ENCODE measurements around the gene SH3BP5L. TPM values are rescaled to one million over a fixed set of nuclear protein-coding genes. Genes with fewer than 3 reads are reported as not detected.
A peak's percentile ranks its signal among the peaks of the same experiment; 100 is the strongest.
"Not testable (repeated sequence)": the region's sequence is repeated elsewhere in the genome, so short reads cannot be mapped to it uniquely, and the experiment has no call there.

The SH3BP5L gene
- total RNA-seq, 6 experiments from 2014 or later, result 9.8 to 13.1 (median 12.4) TPM

DNA sequence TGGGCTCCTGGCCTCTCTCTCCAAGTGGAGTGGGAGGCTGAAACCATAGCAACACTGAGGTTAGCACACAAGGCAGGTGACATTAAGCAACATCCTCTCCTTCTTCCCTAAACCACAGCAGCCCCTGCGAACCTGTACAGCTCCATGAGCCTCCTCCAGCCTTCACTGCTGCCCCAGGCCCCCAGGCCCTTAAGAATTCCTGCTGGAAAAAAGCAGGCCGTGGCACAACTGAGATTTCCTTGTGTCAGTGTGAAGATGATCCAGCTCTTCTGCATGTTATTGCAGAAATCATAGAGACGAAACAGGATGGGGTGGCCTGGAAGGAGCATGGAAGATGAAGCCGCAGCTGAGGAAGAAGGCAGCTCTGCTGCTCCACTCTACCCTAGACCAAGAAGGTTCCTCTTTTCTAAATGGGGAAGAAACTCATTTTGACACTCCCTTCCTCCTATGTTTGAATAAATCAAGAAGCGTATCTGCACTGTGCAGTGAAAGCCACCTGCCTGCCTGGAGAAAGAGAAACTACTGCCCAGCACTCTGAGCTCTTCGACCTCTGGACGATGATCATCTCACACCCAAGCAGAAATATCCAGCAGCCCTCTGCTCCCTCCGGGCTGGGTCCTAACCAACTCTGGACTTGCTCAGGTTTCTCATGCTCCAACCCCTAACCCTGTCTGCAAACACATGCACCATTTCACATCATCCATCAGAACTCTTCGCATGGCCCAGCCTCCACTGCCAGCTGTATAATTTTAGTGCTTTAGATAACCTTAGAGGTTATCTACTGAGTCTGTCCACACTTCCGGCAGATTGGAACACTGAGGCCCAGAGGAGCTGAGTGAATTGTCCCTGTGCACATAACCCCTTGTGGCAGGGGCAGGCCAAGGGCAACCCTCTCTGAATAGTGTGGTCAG lies 20.7 kb downstream of the SH3BP5L start:
- H3K27me3 ChIP-seq, result no peaks in the 10 kb centered on the region
- WGBS (ENCODE audit: insufficient coverage, low coverage, low lambda C conversion rate, missing lambda C conversion rate), result 19% methylated on average over 8 of the region's 10 CpGs
- peaks cover 0 to 11% (median 0%) of the 10 kb centered on the region in 4 donors for H3K4me1 ChIP-seq
- H3K36me3 ChIP-seq, result no peaks in the 10 kb centered on the region
- peak; percentile 49 to 67 (median 61) for ATAC-seq
- TF ChIP-seq, protein P1, sequence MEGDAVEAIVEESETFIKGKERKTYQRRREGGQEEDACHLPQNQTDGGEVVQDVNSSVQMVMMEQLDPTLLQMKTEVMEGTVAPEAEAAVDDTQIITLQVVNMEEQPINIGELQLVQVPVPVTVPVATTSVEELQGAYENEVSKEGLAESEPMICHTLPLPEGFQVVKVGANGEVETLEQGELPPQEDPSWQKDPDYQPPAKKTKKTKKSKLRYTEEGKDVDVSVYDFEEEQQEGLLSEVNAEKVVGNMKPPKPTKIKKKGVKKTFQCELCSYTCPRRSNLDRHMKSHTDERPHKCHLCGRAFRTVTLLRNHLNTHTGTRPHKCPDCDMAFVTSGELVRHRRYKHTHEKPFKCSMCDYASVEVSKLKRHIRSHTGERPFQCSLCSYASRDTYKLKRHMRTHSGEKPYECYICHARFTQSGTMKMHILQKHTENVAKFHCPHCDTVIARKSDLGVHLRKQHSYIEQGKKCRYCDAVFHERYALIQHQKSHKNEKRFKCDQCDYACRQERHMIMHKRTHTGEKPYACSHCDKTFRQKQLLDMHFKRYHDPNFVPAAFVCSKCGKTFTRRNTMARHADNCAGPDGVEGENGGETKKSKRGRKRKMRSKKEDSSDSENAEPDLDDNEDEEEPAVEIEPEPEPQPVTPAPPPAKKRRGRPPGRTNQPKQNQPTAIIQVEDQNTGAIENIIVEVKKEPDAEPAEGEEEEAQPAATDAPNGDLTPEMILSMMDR (IDR thresholded peaks at IDR 0.05), result no peak
- no peak for TF ChIP-seq POLR2A (IDR thresholded peaks at IDR 0.05)
- no peaks in the 10 kb centered on the region for H3K9me3 ChIP-seq
- H3K27ac ChIP-seq, result no peak overlapping the region
- H3K4me3 ChIP-seq, result no peak overlapping the region
- no peak for DNase-seq
- intact Hi-C loops (cut with DNase I), result loop anchor here (5.0 kb wide), 3 partner anchors 103 to 178 kb away; partner anchors contain the start of gene OR14I1 (in 1 of the 2)

DNA sequence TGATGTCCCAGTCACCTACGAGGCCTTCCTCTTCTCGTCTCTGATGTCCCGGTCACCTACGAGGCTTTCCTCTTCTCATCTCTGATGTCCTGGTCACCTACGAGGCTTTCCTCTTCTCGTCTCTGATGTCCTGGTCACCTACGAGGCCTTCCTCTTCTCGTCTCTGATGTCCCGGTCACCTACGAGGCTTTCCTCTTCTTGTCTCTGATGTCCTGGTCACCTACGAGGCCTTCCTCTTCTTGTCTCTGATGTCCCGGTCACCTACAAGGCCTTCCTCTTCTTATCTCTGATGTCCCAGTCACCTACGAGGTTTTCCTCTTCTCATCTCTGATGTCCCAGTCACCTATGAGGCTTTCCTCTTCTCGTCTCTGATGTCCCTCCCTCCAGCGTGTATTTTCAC lies 22.2 kb downstream of the SH3BP5L start:
- DNase-seq; H3K27ac ChIP-seq; ATAC-seq; H3K27me3 ChIP-seq; H3K9me3 ChIP-seq; H3K36me3 ChIP-seq; H3K4me3 ChIP-seq; intact Hi-C loops (cut with DNase I): not testable (repeated sequence)
- WGBS (ENCODE audit: insufficient coverage, low coverage, low lambda C conversion rate, missing lambda C conversion rate), result 72% methylated on average over 15 of the region's 15 CpGs
- H3K4me1 ChIP-seq, result peaks cover 0 to 11% (median 0%) of the 10 kb centered on the region in 4 donors

DNA sequence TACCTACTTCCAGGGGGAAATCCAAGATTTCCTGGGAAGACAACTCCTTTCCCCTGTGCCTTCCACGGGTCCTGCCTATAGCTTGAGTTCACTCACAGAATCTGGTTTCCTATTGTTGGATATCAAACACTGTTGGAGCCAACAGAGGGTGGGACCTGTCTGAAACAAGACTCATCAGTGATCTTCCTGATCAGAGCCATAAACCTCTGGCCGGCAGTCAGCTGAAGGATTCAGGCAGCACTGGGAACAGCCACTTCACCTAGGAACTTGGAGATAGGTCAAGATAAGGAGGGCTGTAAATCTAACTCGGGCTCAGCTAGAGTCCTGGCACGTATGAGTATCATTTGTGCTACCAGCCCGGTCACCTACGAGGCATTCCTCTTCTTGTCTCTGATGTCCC lies 23.3 kb downstream of the SH3BP5L start:
- ATAC-seq (no peak), DNase-seq (no peak)
- Histone ChIP-seq H3K36me3 (no peaks in the 10 kb centered on the region), H3K27ac (no peak overlapping the region), H3K4me3 (no peak overlapping the region), H3K27me3 (no peaks in the 10 kb centered on the region), H3K9me3 (no peaks in the 10 kb centered on the region), H3K4me1 (peaks cover 0 to 11% (median 0%) of the 10 kb centered on the region in 4 donors)
- intact Hi-C loops (cut with DNase I), result no loop called here
- WGBS (ENCODE audit: insufficient coverage, low coverage, low lambda C conversion rate, missing lambda C conversion rate), result 56% methylated on average over 1 of the region's 6 CpGs
- TF ChIP-seq, protein P1 (IDR thresholded peaks at IDR 0.05), result no peak
- no peak for TF ChIP-seq POLR2A (IDR thresholded peaks at IDR 0.05)

DNA sequence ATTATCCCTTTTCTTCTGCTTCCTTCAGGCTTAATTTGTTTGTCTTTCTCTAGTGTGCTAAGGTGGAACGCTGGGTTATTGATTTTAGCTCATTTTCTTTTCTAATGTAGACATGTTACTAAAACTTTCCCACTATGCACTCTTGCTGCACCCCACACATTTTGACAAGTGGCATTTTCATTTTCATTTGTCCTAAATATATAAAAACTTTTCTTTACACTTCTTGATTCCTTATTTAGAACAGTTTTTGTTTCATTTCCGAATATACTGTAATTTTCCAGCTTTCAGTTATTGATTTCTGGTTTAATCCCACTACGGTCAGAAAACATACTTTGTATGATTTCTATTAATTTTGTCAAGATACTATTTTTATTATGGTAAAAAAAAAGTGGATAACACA lies 25.3 kb downstream of the SH3BP5L start:
- peaks cover 0 to 6% (median 0%) of the 10 kb centered on the region in 4 donors for H3K4me1 ChIP-seq
- H3K9me3 ChIP-seq, result no peaks in the 10 kb centered on the region
- intact Hi-C loops (cut with DNase I), result no loop called here
- no peak for TF ChIP-seq POLR2A (IDR thresholded peaks at IDR 0.05)
- TF ChIP-seq, protein P1 (IDR thresholded peaks at IDR 0.05), result no peak
- DNase-seq (no peak), ATAC-seq (no peak)
- no peak overlapping the region for H3K27ac ChIP-seq
- no peaks in the 10 kb centered on the region for H3K27me3 ChIP-seq
- 44% methylated on average over 3 of the region's 3 CpGs for WGBS (ENCODE audit: insufficient coverage, low coverage, low lambda C conversion rate, missing lambda C conversion rate)
- H3K36me3 ChIP-seq, result no peaks in the 10 kb centered on the region
- H3K4me3 ChIP-seq, result no peak overlapping the region

DNA sequence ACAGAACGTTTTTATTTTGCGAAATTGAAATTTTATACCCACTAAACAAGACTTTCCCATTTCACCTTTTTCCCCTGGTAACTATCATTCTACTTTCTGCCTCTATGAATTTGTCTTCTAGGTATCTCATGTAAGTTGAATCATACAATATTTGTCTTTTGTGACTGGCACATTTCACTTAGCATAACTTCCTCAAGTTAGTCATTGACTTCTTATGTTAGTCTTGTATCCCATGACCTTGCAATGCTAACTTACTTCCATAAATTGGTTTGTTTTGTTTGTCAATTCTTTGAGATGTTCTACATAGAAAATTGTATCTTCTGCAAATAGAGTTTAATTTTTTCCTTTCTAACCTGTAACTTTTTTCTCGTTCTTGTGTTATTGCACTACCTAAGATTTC lies 26.9 kb downstream of the SH3BP5L start:
- WGBS (ENCODE audit: insufficient coverage, low coverage, low lambda C conversion rate, missing lambda C conversion rate), result 77% methylated on average over 3 of the region's 3 CpGs
- H3K27me3 ChIP-seq, result no peaks in the 10 kb centered on the region

DNA sequence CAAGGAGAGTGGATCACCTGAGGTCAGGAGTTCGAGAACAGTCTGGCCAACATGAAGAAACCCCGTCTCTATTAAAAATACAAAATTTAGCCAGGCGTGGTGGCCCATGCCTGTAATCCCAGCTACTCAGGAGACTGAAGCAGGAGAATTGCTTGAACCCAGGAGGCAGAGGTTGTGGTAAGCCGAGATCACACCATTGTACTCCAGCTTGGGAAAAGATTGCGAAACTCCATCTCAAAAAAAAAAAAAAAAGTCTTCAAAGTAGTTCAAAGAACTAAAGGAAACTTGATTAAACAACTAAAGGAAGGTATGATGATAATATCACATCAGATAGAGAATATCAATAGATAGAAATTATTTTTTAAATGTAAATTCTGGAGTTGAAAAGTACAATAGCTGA lies 31.1 kb downstream of the SH3BP5L start:
- H3K4me3 ChIP-seq; H3K36me3 ChIP-seq; H3K9me3 ChIP-seq; H3K27me3 ChIP-seq; DNase-seq; ATAC-seq; intact Hi-C loops (cut with DNase I); H3K4me1 ChIP-seq; H3K27ac ChIP-seq: not testable (repeated sequence)
- 75% methylated on average over 5 of the region's 5 CpGs for WGBS (ENCODE audit: insufficient coverage, low coverage, low lambda C conversion rate, missing lambda C conversion rate)

More for the DNA sequence above, 26.9 kb downstream of the SH3BP5L start:
- ATAC-seq (no peak), DNase-seq (no peak)
- TF ChIP-seq POLR2A (IDR thresholded peaks at IDR 0.05), result no peak
- TF ChIP-seq, protein P1 (IDR thresholded peaks at IDR 0.05), result no peak
- intact Hi-C loops (cut with DNase I), result no loop called here
- Histone ChIP-seq H3K9me3 (no peaks in the 10 kb centered on the region), H3K4me3 (no peak overlapping the region), H3K36me3 (no peaks in the 10 kb centered on the region), H3K4me1 (no peaks in the 10 kb centered on the region), H3K27ac (no peak overlapping the region)
